Ishikawa (cell line): ENCODE results near the gene TRIP13.

Experiments
- CEBPB ChIP-seq: IDR thresholded peaks from 2 replicates; pipeline ENCODE4 v1.6.1; 2012
- CREB1 ChIP-seq: IDR thresholded peaks from 2 replicates; pipeline ENCODE4 v1.6.1; 2012; ENCODE audit warnings: low read depth
- EP300 ChIP-seq: IDR thresholded peaks from 2 replicates; pipeline ENCODE4 v1.6.1; 2012; ENCODE audit warnings: borderline replicate concordance
- FOXM1 ChIP-seq: IDR thresholded peaks from 2 replicates; pipeline ENCODE4 v1.6.1; 2012; ENCODE audit warnings: low read depth, borderline replicate concordance
- MAX ChIP-seq: IDR thresholded peaks from 2 replicates; pipeline ENCODE4 v1.6.1; 2012
- RAD21 ChIP-seq: IDR thresholded peaks from 2 replicates; pipeline ENCODE4 v1.6.1; 2012; ENCODE audit warnings: low read depth
- REST ChIP-seq: IDR thresholded peaks from 2 replicates; pipeline ENCODE4 v1.6.1; 2012; ENCODE audit warnings: low read depth, mild to moderate bottlenecking
- TAF1 ChIP-seq: IDR thresholded peaks from 2 replicates; pipeline ENCODE4 v1.6.1; 2012; ENCODE audit warnings: low read depth, mild to moderate bottlenecking
- TCF12 ChIP-seq: IDR thresholded peaks from 2 replicates; pipeline ENCODE4 v1.6.1; 2012; ENCODE audit warnings: low read depth
- TEAD4 ChIP-seq: IDR thresholded peaks from 2 replicates; pipeline ENCODE4 v1.6.1; 2012

DNA sequence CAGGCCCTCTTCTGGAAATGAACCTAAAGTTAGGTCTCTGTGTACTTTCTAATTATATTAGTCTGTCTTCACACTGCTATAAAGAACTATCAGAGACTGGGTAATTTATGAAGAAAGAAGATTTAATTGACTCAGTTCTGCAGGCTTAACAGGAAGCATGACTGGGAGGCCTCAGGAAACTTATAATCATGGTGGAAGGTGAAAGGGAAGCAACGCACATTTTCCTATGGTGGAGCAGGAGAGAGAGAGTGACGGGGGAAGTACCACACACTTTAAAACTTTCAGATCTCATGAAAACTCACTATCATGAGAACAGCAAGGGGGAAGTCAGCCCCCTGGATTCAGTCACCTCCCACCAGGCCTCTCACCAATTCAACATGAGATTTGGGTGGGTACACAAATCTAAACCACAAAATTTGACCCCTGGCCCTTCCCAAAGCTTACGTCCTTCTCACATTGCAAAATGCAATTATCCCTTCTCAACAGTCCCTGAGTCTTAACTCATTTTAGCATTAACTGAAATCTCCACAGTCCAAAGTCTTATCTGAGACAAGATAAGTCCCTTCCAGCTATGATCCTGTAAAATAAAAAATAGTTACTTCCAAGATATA lies 40.7 kb downstream of the TRIP13 start:
- TF ChIP-seq EP300 (no peak), TEAD4 (no peak), TAF1 (no peak), MAX (no peak), TCF12 (no peak), CREB1 (no peak), CEBPB (no peak), REST (no peak), RAD21 (no peak), FOXM1 (no peak)
